ENCODE measurements around the gene CUL1. TPM values are rescaled to one million over a fixed set of nuclear protein-coding genes. Genes with fewer than 3 reads are reported as not detected.

CUL1 gene
- total and polyA plus RNA-seq, 11 donors = 17.5 to 58.3 (median 43.6) TPM

DNA sequence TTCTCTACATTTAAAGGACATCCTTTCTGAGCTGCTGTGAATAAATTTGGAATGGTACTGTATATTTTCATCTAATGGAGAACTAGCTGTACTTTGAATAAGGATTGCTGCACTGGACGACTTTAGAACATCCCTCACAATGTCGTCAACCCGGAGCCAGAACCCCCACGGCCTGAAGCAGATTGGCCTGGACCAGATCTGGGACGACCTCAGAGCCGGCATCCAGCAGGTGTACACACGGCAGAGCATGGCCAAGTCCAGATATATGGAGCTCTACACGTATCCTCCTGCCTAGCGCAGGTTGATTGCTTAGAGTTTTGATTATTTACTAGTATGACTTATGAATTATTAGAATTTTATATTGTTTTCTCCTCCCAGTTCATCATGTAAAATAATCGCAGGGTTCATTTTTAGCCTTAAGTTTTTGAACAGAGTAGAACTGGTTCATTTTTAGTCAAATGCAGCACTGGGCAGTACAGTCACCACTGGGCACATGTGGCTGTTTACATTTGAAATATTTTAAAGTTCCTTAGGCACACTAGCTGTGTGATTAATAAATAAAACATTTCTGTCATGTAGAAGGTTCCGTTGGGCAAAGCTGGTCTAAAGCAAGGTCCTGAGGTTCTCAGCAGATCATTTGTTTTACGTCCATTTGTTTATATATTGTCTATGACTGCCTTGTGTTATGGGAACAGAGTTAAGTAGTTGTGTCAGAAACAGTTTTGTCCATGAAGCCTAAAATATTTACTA lies 31.5 kb downstream of the CUL1 start:
- ATAC-seq (no peak), DNase-seq (no peak)
- intact Hi-C loops (cut with DNase I) = no loop called here
- TF ChIP-seq, protein P1, sequence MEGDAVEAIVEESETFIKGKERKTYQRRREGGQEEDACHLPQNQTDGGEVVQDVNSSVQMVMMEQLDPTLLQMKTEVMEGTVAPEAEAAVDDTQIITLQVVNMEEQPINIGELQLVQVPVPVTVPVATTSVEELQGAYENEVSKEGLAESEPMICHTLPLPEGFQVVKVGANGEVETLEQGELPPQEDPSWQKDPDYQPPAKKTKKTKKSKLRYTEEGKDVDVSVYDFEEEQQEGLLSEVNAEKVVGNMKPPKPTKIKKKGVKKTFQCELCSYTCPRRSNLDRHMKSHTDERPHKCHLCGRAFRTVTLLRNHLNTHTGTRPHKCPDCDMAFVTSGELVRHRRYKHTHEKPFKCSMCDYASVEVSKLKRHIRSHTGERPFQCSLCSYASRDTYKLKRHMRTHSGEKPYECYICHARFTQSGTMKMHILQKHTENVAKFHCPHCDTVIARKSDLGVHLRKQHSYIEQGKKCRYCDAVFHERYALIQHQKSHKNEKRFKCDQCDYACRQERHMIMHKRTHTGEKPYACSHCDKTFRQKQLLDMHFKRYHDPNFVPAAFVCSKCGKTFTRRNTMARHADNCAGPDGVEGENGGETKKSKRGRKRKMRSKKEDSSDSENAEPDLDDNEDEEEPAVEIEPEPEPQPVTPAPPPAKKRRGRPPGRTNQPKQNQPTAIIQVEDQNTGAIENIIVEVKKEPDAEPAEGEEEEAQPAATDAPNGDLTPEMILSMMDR (IDR thresholded peaks at IDR 0.05) = no peak
- no peak for TF ChIP-seq POLR2A (IDR thresholded peaks at IDR 0.05)
- no peaks in the 10 kb centered on the region for H3K27me3 ChIP-seq
- H3K4me1 ChIP-seq = peaks cover 0 to 49% (median 41%) of the 10 kb centered on the region in 12 donors
- H3K36me3 ChIP-seq = peaks cover 0 to 54% (median 46%) of the 10 kb centered on the region in 9 donors
- H3K27ac ChIP-seq = no peak overlapping the region
- H3K9me3 ChIP-seq = no peaks in the 10 kb centered on the region
- 65 to 77% (median 72%) methylated on average over 12 of the region's 12 CpGs for WGBS, 4 donors
- H3K4me3 ChIP-seq = no peak overlapping the region

DNA sequence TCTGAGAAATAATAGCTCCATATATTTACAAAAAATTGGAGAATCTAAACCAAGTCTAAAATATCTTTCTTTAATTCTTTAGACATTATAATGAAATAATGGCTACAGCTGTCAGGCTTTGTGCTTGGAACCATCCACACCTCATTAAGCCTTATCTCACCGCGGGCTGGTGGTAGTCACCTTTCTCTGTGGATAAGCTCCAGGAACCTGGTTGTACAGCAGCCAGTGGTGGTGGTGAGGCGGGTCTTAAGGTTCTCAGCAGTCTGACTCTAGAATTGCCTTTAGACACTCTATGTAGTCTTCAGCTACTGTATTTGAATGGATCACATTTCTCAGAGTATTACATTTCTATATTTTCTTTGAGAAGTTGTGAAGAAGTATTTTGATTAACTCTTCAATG lies 34.2 kb downstream of the CUL1 start:
- peaks cover 0 to 37% (median 24%) of the 10 kb centered on the region in 12 donors for H3K4me1 ChIP-seq
- ATAC-seq (no peak), DNase-seq (no peak)
- peaks cover 0 to 74% (median 64%) of the 10 kb centered on the region in 9 donors for H3K36me3 ChIP-seq
- H3K9me3 ChIP-seq = no peaks in the 10 kb centered on the region
- 56 to 73% (median 62%) methylated on average over 3 of the region's 3 CpGs for WGBS, 4 donors
- no peak overlapping the region for H3K4me3 ChIP-seq
- H3K27me3 ChIP-seq = no peaks in the 10 kb centered on the region
- no peak overlapping the region for H3K27ac ChIP-seq
- TF ChIP-seq, protein P1 (IDR thresholded peaks at IDR 0.05) = no peak
- no peak for TF ChIP-seq POLR2A (IDR thresholded peaks at IDR 0.05)
- intact Hi-C loops (cut with DNase I) = no loop called here

DNA sequence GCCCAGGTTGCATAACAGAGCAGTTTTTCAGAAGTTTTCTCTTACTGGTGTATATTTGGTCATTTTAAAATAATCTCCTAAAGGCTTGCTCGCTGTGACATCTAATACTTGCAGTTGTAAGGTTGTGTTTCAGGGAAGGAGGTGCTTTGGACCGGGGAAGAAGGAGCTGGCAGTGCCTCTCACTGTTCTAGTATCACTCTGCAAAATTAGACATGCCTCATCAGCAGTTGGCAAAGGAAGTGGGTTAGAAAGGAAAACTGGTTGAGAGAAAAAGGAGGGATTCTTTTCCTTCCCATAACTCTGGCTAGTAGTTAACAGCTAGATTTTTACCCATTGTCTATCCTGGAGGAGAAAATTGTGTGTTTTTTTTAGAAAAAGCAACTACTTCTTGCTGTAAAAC lies 34.8 kb downstream of the CUL1 start:
- H3K36me3 ChIP-seq = peaks cover 0 to 80% (median 71%) of the 10 kb centered on the region in 9 donors
- no peak overlapping the region for H3K4me3 ChIP-seq
- no peak for TF ChIP-seq POLR2A (IDR thresholded peaks at IDR 0.05)
- TF ChIP-seq, protein P1 (IDR thresholded peaks at IDR 0.05) = no peak
- intact Hi-C loops (cut with DNase I) = no loop called here
- DNase-seq (no peak), ATAC-seq (peak in 3 of 4 donors; percentile 73 to 81 (median 75))
- H3K27ac ChIP-seq = peak overlapping the region in 1 of 12 donors; percentile 24
- H3K27me3 ChIP-seq = no peaks in the 10 kb centered on the region
- H3K9me3 ChIP-seq = no peaks in the 10 kb centered on the region
- H3K4me1 ChIP-seq = peaks cover 0 to 31% (median 21%) of the 10 kb centered on the region in 12 donors
- 49 to 55% (median 52%) methylated on average over 2 of the region's 2 CpGs for WGBS, 4 donors

DNA sequence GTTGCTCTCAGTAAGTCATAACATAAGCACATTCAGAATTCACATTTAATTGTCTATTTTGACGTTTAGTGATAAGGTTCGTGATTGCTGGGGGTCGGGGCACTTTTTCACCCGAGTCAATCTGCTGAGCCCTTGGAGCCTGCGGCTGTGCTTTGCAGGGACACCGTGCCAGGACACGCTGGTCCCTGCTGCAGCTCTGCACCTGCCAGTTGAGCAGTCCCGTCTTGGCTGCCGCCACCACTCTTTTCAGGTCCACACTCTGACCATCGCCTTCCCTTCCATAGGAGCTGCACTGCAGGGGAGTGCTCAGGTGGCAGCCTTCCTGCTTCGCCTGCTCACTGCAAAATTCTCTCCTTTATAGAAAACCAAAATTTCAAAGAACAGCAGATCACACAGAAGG lies 36.4 kb downstream of the CUL1 start:
- WGBS, 4 donors = 66 to 80% (median 72%) methylated on average over 11 of the region's 11 CpGs
- no peak overlapping the region for H3K27ac ChIP-seq
- intact Hi-C loops (cut with DNase I) = no loop called here
- no peak for TF ChIP-seq POLR2A (IDR thresholded peaks at IDR 0.05)
- TF ChIP-seq, protein P1 (IDR thresholded peaks at IDR 0.05) = no peak
- H3K36me3 ChIP-seq = peaks cover 0 to 91% (median 81%) of the 10 kb centered on the region in 9 donors
- no peak overlapping the region for H3K4me3 ChIP-seq
- no peaks in the 10 kb centered on the region for H3K27me3 ChIP-seq
- DNase-seq (peak in 2 of 5 donors; percentile 29 to 39), ATAC-seq (peak; percentile 56 to 74 (median 57))
- no peaks in the 10 kb centered on the region for H3K9me3 ChIP-seq
- H3K4me1 ChIP-seq = peaks cover 0 to 21% (median 13%) of the 10 kb centered on the region in 12 donors
